ENCODE results near the gene BRS3. TPM values are rescaled to one million over a fixed set of nuclear protein-coding genes. Genes with fewer than 3 reads are reported as not detected.
"Not testable (repeated sequence)": the region's sequence is repeated elsewhere in the genome, so short reads cannot be mapped to it uniquely, and the experiment has no call there.

Gene BRS3
- polyA plus RNA-seq (2013), result 0.03 TPM

DNA sequence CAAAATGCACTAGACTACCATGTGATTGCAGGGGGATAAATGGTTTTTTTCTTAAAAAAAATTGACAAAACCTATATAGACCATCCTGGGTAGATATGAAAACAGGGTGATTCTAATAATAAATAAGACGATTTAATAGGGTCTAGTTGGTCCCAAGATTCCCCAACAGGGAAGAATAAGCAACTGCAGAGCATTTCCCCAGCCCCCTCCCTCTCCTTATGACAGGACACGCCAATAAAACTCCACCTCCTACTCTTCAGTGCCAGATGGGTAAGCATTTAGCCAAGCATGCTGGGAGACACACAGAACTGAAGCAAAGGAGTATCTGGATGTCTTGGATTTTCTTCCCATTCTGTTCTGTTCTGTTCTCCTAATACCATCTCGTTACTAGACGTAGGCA is at the start of gene BRS3:
Gene BRS3 (plus strand): TSS at position 301 of the 400 bp plus-strand sequence. CDS start 168 bp downstream, outside the sequence.
- ChIA-PET CTCF (no interaction called here), POLR2A (no interaction called here)
- H3K27me3 ChIP-seq (replicated peaks in 2 of 5; ENCODE audit: control insufficient read depth in 4 of 5, insufficient read depth in 5 of 5, low read length in 4 of 5), result peaks cover 0 to 6% (median 0%) of the 10 kb centered on the region in 5 experiments
- no peak for DNase-seq
- H3K9me3 ChIP-seq (ENCODE audit: control extremely low read depth in 1 of 5, control insufficient read depth in 4 of 5, insufficient read depth in 2 of 5, low read depth in 1 of 5, low read length in 4 of 5), result no peaks in the 10 kb centered on the region
- H3K4me3 ChIP-seq (ENCODE audit: control insufficient read depth in 1 of 7, extremely low read depth in 1 of 7, insufficient read depth in 4 of 7, low read depth in 2 of 7, low read length in 6 of 7), result no peak within 1 kb of the TSS
- WGBS (ENCODE audit: insufficient coverage), result 96% methylated on average over 3 of the region's 4 CpGs
- no peaks in the 10 kb centered on the region for H3K36me3 ChIP-seq (ENCODE audit: control insufficient read depth in 4 of 4, insufficient read depth in 4 of 4, low read length in 3 of 4)
- H3K4me1 ChIP-seq (ENCODE audit: control extremely low read depth in 1 of 4, control insufficient read depth in 4 of 4, insufficient read depth in 4 of 4, low read length in 3 of 4), result no peaks in the 10 kb centered on the region
- no peak within 1 kb of the TSS for H3K27ac ChIP-seq (ENCODE audit: insufficient read depth in 1 of 2, low read depth in 1 of 2, low read length in 2 of 2, poor library complexity in 1 of 2, severe bottlenecking in 2 of 2)

GRCh38 chrX:136438192-136438591 is 49.6 kb upstream of the BRS3 start:
- POLR2A ChIA-PET, result no interaction called here
- Histone ChIP-seq H3K36me3 (ENCODE audit: control insufficient read depth in 4 of 4, insufficient read depth in 4 of 4, low read length in 3 of 4) (no peaks in the 10 kb centered on the region), H3K9me3 (ENCODE audit: control extremely low read depth in 1 of 5, control insufficient read depth in 4 of 5, insufficient read depth in 2 of 5, low read depth in 1 of 5, low read length in 4 of 5) (no peaks in the 10 kb centered on the region), H3K4me1 (ENCODE audit: control extremely low read depth in 1 of 4, control insufficient read depth in 4 of 4, insufficient read depth in 4 of 4, low read length in 3 of 4) (no peaks in the 10 kb centered on the region), H3K27me3 (replicated peaks in 2 of 5; ENCODE audit: control insufficient read depth in 4 of 5, insufficient read depth in 5 of 5, low read length in 4 of 5) (no peaks in the 10 kb centered on the region), H3K27ac (ENCODE audit: insufficient read depth in 1 of 2, low read depth in 1 of 2, low read length in 2 of 2, poor library complexity in 1 of 2, severe bottlenecking in 2 of 2) (no peak overlapping the region), H3K4me3 (ENCODE audit: control insufficient read depth in 1 of 7, extremely low read depth in 1 of 7, insufficient read depth in 4 of 7, low read depth in 2 of 7, low read length in 6 of 7) (no peak overlapping the region)
- CTCF ChIA-PET, result no interaction called here
- DNase-seq, result no peak
- WGBS (ENCODE audit: insufficient coverage), result no CpG with 5 or more reads among the region's 3 CpGs

- CTCF ChIA-PET; H3K9me3 ChIP-seq (ENCODE audit: control extremely low read depth in 1 of 5, control insufficient read depth in 4 of 5, insufficient read depth in 2 of 5, low read depth in 1 of 5, low read length in 4 of 5); H3K36me3 ChIP-seq (ENCODE audit: control insufficient read depth in 4 of 4, insufficient read depth in 4 of 4, low read length in 3 of 4); H3K4me1 ChIP-seq (ENCODE audit: control extremely low read depth in 1 of 4, control insufficient read depth in 4 of 4, insufficient read depth in 4 of 4, low read length in 3 of 4); H3K4me3 ChIP-seq (ENCODE audit: control insufficient read depth in 1 of 7, extremely low read depth in 1 of 7, insufficient read depth in 4 of 7, low read depth in 2 of 7, low read length in 6 of 7); H3K27ac ChIP-seq (ENCODE audit: insufficient read depth in 1 of 2, low read depth in 1 of 2, low read length in 2 of 2, poor library complexity in 1 of 2, severe bottlenecking in 2 of 2); DNase-seq; POLR2A ChIA-PET; H3K27me3 ChIP-seq (replicated peaks in 2 of 5; ENCODE audit: control insufficient read depth in 4 of 5, insufficient read depth in 5 of 5, low read length in 4 of 5): not testable (repeated sequence)
- no CpG with 5 or more reads among the region's 18 CpGs for WGBS (ENCODE audit: insufficient coverage)
These were observed 42.1 kb upstream of the BRS3 start for GRCh38 chrX:136445674-136446073.

DNA sequence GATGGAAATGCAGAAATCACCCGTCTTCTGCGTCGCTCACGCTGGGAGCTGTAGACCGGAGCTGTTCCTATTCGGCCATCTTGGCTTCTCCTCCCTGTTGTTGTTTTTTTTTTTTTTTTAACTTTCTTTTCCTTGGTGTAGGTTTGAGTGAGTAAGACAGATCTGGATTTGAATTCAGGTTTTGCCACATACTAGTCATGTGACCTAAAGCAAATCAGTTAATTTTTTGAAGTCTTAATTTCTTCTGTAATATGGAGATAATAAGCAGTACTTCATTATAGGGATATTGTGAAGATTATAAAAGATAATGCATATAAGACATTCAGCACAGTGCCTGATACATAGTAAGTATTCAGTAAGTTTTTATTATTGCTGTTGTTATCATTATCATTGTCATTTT is 41.5 kb upstream of the BRS3 start:
- DNase-seq, result no peak
- H3K27me3 ChIP-seq (replicated peaks in 2 of 5; ENCODE audit: control insufficient read depth in 4 of 5, insufficient read depth in 5 of 5, low read length in 4 of 5), result no peaks in the 10 kb centered on the region
- CTCF ChIA-PET, result no interaction called here
- H3K4me1 ChIP-seq (ENCODE audit: control extremely low read depth in 1 of 4, control insufficient read depth in 4 of 4, insufficient read depth in 4 of 4, low read length in 3 of 4), result no peaks in the 10 kb centered on the region
- POLR2A ChIA-PET, result no interaction called here
- peaks cover 0 to 1% (median 0%) of the 10 kb centered on the region in 5 experiments for H3K9me3 ChIP-seq (ENCODE audit: control extremely low read depth in 1 of 5, control insufficient read depth in 4 of 5, insufficient read depth in 2 of 5, low read depth in 1 of 5, low read length in 4 of 5)
- no peaks in the 10 kb centered on the region for H3K36me3 ChIP-seq (ENCODE audit: control insufficient read depth in 4 of 4, insufficient read depth in 4 of 4, low read length in 3 of 4)
- no peak overlapping the region for H3K4me3 ChIP-seq (ENCODE audit: control insufficient read depth in 1 of 7, extremely low read depth in 1 of 7, insufficient read depth in 4 of 7, low read depth in 2 of 7, low read length in 6 of 7)
- no peak overlapping the region for H3K27ac ChIP-seq (ENCODE audit: insufficient read depth in 1 of 2, low read depth in 1 of 2, low read length in 2 of 2, poor library complexity in 1 of 2, severe bottlenecking in 2 of 2)
- WGBS (ENCODE audit: insufficient coverage), result no CpG with 5 or more reads among the region's 6 CpGs

- Histone ChIP-seq H3K36me3 (ENCODE audit: control insufficient read depth in 4 of 4, insufficient read depth in 4 of 4, low read length in 3 of 4) (no peaks in the 10 kb centered on the region), H3K4me3 (ENCODE audit: control insufficient read depth in 1 of 7, extremely low read depth in 1 of 7, insufficient read depth in 4 of 7, low read depth in 2 of 7, low read length in 6 of 7) (no peak overlapping the region), H3K9me3 (ENCODE audit: control extremely low read depth in 1 of 5, control insufficient read depth in 4 of 5, insufficient read depth in 2 of 5, low read depth in 1 of 5, low read length in 4 of 5) (peaks cover 0 to 1% (median 0%) of the 10 kb centered on the region in 5 experiments), H3K4me1 (ENCODE audit: control extremely low read depth in 1 of 4, control insufficient read depth in 4 of 4, insufficient read depth in 4 of 4, low read length in 3 of 4) (no peaks in the 10 kb centered on the region), H3K27ac (ENCODE audit: insufficient read depth in 1 of 2, low read depth in 1 of 2, low read length in 2 of 2, poor library complexity in 1 of 2, severe bottlenecking in 2 of 2) (no peak overlapping the region), H3K27me3 (replicated peaks in 2 of 5; ENCODE audit: control insufficient read depth in 4 of 5, insufficient read depth in 5 of 5, low read length in 4 of 5) (no peaks in the 10 kb centered on the region)
- ChIA-PET POLR2A (no interaction called here), CTCF (no interaction called here)
- no peak for DNase-seq
- WGBS (ENCODE audit: insufficient coverage), result 81% methylated on average over 1 of the region's 2 CpGs
These were observed 40.4 kb upstream of the BRS3 start for GRCh38 chrX:136447308-136447707.

DNA sequence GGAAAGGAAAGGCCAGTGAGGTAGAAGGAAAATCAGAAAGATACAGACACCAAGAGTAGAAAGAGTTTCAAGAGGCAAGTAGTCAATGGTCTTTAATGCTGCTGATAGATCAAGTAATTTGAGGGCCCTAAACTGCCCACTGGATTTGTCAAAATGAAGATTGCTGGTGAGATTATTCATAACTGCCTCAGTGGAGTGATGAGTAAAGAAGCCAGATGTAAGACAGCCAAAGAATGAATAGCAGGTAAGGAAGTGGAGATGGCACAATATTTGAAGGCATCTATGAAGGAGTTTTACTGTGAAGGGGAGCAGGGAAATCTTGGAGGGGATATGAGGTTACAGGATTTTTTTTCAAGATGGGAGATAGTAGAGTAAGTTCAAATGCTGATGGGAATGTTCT is 39.8 kb upstream of the BRS3 start:
- DNase-seq, result no peak
- Histone ChIP-seq H3K27me3 (replicated peaks in 2 of 5; ENCODE audit: control insufficient read depth in 4 of 5, insufficient read depth in 5 of 5, low read length in 4 of 5) (no peaks in the 10 kb centered on the region), H3K9me3 (ENCODE audit: control extremely low read depth in 1 of 5, control insufficient read depth in 4 of 5, insufficient read depth in 2 of 5, low read depth in 1 of 5, low read length in 4 of 5) (peaks cover 0 to 1% (median 0%) of the 10 kb centered on the region in 5 experiments), H3K4me3 (ENCODE audit: control insufficient read depth in 1 of 7, extremely low read depth in 1 of 7, insufficient read depth in 4 of 7, low read depth in 2 of 7, low read length in 6 of 7) (no peak overlapping the region), H3K36me3 (ENCODE audit: control insufficient read depth in 4 of 4, insufficient read depth in 4 of 4, low read length in 3 of 4) (no peaks in the 10 kb centered on the region), H3K4me1 (ENCODE audit: control extremely low read depth in 1 of 4, control insufficient read depth in 4 of 4, insufficient read depth in 4 of 4, low read length in 3 of 4) (no peaks in the 10 kb centered on the region), H3K27ac (ENCODE audit: insufficient read depth in 1 of 2, low read depth in 1 of 2, low read length in 2 of 2, poor library complexity in 1 of 2, severe bottlenecking in 2 of 2) (no peak overlapping the region)
- ChIA-PET POLR2A (no interaction called here), CTCF (no interaction called here)

GRCh38 chrX:136450050-136450830 is 37.5 kb upstream of the BRS3 start:
- no peak for DNase-seq
- WGBS (ENCODE audit: insufficient coverage), result 79% methylated on average over 8 of the region's 8 CpGs
- no peaks in the 10 kb centered on the region for H3K4me1 ChIP-seq (ENCODE audit: control extremely low read depth in 1 of 4, control insufficient read depth in 4 of 4, insufficient read depth in 4 of 4, low read length in 3 of 4)
- ChIA-PET CTCF (no interaction called here), POLR2A (no interaction called here)
- no peak overlapping the region for H3K27ac ChIP-seq (ENCODE audit: insufficient read depth in 1 of 2, low read depth in 1 of 2, low read length in 2 of 2, poor library complexity in 1 of 2, severe bottlenecking in 2 of 2)
- H3K27me3 ChIP-seq (replicated peaks in 2 of 5; ENCODE audit: control insufficient read depth in 4 of 5, insufficient read depth in 5 of 5, low read length in 4 of 5), result no peaks in the 10 kb centered on the region
- H3K9me3 ChIP-seq (ENCODE audit: control extremely low read depth in 1 of 5, control insufficient read depth in 4 of 5, insufficient read depth in 2 of 5, low read depth in 1 of 5, low read length in 4 of 5), result peaks cover 0 to 1% (median 0%) of the 10 kb centered on the region in 5 experiments
- H3K4me3 ChIP-seq (ENCODE audit: control insufficient read depth in 1 of 7, extremely low read depth in 1 of 7, insufficient read depth in 4 of 7, low read depth in 2 of 7, low read length in 6 of 7), result no peak overlapping the region
- H3K36me3 ChIP-seq (ENCODE audit: control insufficient read depth in 4 of 4, insufficient read depth in 4 of 4, low read length in 3 of 4), result no peaks in the 10 kb centered on the region
